SK-N-SH treated with all-trans-retinoic acid at 6 μM for 48 hours (cell line): ENCODE results near the gene SLC12A7.

Experiments used
- ATAC-seq: fragments of 200-7000 bp; cut with Tn5 transposase; 3 replicates; pipeline ENCODE4 v1.9.1; 2020; ENCODE audit warnings: mild to moderate bottlenecking, moderate library complexity
- ARNTL ChIP-seq: fragments of 450-650 bp; formaldehyde crosslinking; IDR thresholded peaks from 2 replicates; pipeline ENCODE4 v1.5.0; 2020; ENCODE audit warnings: low read depth, mild to moderate bottlenecking, moderate library complexity, borderline replicate concordance
- BACH2 ChIP-seq: fragments of 250-450 bp; sonication (Bioruptor Pico); IDR thresholded peaks from 2 replicates; pipeline ENCODE4 v1.9.0; 2021; ENCODE audit warnings: mild to moderate bottlenecking, borderline replicate concordance
- CSDC2 ChIP-seq: fragments of 250-450 bp; sonication (Bioruptor Pico); IDR thresholded peaks from 2 replicates; pipeline ENCODE4 v1.5.0; 2020; ENCODE audit warnings: mild to moderate bottlenecking, moderate library complexity
- ESRRG ChIP-seq: fragments of 250-450 bp; sonication (Bioruptor Pico); IDR thresholded peaks from 2 replicates; pipeline ENCODE4 v1.6.1; 2021; ENCODE audit warnings: mild to moderate bottlenecking
- GLIS3 ChIP-seq: fragments of 250-450 bp; sonication (Bioruptor Pico); IDR thresholded peaks from 2 replicates; pipeline ENCODE4 v1.5.0; 2020; ENCODE audit warnings: mild to moderate bottlenecking, moderate library complexity
- ISL1 ChIP-seq: fragments of 250-450 bp; sonication (Bioruptor Pico); IDR thresholded peaks from 2 replicates; pipeline ENCODE4 v2.1.2; 2022; ENCODE audit warnings: mild to moderate bottlenecking, moderate library complexity
- PPARA ChIP-seq: fragments of 250-450 bp; sonication (Bioruptor Pico); IDR thresholded peaks from 2 replicates; pipeline ENCODE4 v1.5.0; 2020; ENCODE audit warnings: mild to moderate bottlenecking, borderline replicate concordance
- RARB ChIP-seq: fragments of 250-450 bp; sonication (Bioruptor Pico); IDR thresholded peaks from 2 replicates; pipeline ENCODE4 v1.8.0; 2021; ENCODE audit warnings: mild to moderate bottlenecking, moderate library complexity
- TCF4 ChIP-seq: fragments of 250-450 bp; sonication (Bioruptor Pico); IDR thresholded peaks from 2 replicates; pipeline ENCODE4 v1.8.0; 2021; ENCODE audit warnings: mild to moderate bottlenecking, moderate library complexity, borderline replicate concordance
- TOX ChIP-seq: fragments of 250-450 bp; sonication (Bioruptor Pico); IDR thresholded peaks from 2 replicates; pipeline ENCODE4 v1.8.0; 2021; ENCODE audit warnings: mild to moderate bottlenecking, moderate library complexity, borderline replicate concordance
- ZC3H10 ChIP-seq: fragments of 250-450 bp; sonication (Bioruptor Pico); IDR thresholded peaks from 2 replicates; pipeline ENCODE4 v1.5.1; 2021; ENCODE audit warnings: mild to moderate bottlenecking, moderate library complexity
- ZFP3 ChIP-seq: fragments of 250-450 bp; sonication (Bioruptor Pico); IDR thresholded peaks from 2 replicates; pipeline ENCODE4 v1.5.0; 2020; ENCODE audit warnings: mild to moderate bottlenecking, moderate library complexity
- ZFP30 ChIP-seq: fragments of 450-650 bp; formaldehyde crosslinking; IDR thresholded peaks from 2 replicates; pipeline ENCODE4 v1.5.0; 2022; ENCODE audit warnings: mild to moderate bottlenecking, moderate library complexity
- ZNF565 ChIP-seq: fragments of 450-650 bp; formaldehyde crosslinking; conservative IDR thresholded peaks from 2 replicates; pipeline ENCODE4 v1.5.0; 2020; ENCODE audit warnings: low read depth, mild to moderate bottlenecking, moderate library complexity
- ZNF70 ChIP-seq: fragments of 450-650 bp; formaldehyde crosslinking; IDR thresholded peaks from 2 replicates; pipeline ENCODE4 v1.5.0; 2020; ENCODE audit warnings: mild to moderate bottlenecking, moderate library complexity
- ZNF8 ChIP-seq: fragments of 450-650 bp; formaldehyde crosslinking; IDR thresholded peaks from 2 replicates; pipeline ENCODE4 v1.5.0; 2020; ENCODE audit warnings: mild to moderate bottlenecking, moderate library complexity
- TF ChIP-seq, protein P1 (sequence below): fragments of 250-450 bp; sonication (Bioruptor Pico); IDR thresholded peaks from 2 replicates; pipeline ENCODE4 v1.5.1; 2020; ENCODE audit warnings: low read depth, mild to moderate bottlenecking, moderate library complexity
- TF ChIP-seq, protein P2 (sequence below): fragments of 250-450 bp; sonication (Bioruptor Pico); IDR thresholded peaks from 2 replicates; pipeline ENCODE4 v1.8.0; 2020; ENCODE audit warnings: mild to moderate bottlenecking, moderate library complexity, borderline replicate concordance
- TF ChIP-seq, protein P3 (sequence below): fragments of 250-450 bp; sonication (Bioruptor Pico); IDR thresholded peaks from 2 replicates; pipeline ENCODE4 v1.5.0; 2020; ENCODE audit warnings: mild to moderate bottlenecking, moderate library complexity
- TF ChIP-seq, protein P4 (sequence below): fragments of 250-450 bp; sonication (Bioruptor Pico); IDR thresholded peaks from 2 replicates; pipeline ENCODE4 v1.5.1; 2021; ENCODE audit warnings: mild to moderate bottlenecking, moderate library complexity
- TF ChIP-seq, protein P5 (sequence below): fragments of 250-450 bp; sonication (Bioruptor Pico); IDR thresholded peaks from 2 replicates; pipeline ENCODE4 v1.8.0; 2021; ENCODE audit warnings: low read depth, mild to moderate bottlenecking, moderate library complexity, borderline replicate concordance

SLC12A7 gene

DNA sequence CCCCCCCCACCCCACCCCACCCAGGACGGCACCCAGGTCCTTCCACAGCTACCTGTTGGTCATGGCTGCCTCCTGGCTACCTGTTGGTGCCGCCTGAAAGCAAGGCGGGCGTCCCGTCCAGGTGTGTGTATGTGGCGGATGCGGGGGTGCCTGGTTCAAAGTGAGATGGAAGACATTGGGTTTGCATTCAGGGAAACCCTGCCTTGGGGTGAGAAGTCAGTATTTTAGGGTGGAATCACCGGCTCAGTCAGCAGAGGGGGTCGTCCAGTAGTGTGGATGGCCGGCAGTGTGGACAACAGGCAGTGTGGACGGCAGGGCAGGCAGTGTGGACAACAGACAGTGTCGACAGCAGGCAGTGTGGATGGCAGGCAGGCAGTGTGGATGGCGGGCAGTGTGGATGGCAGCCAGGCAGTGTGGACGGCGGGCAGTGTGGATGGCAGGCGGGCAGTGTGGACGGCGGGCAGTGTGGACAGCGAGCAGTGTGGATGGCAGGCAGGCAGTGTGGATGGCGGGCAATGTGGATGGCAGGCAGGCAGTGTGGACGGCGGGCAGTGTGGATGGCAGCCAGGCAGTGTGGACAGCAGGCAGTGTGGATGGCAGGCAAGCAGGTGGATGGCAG is 75.2 kb downstream of the SLC12A7 start (continued):
- TF ChIP-seq, protein P1, sequence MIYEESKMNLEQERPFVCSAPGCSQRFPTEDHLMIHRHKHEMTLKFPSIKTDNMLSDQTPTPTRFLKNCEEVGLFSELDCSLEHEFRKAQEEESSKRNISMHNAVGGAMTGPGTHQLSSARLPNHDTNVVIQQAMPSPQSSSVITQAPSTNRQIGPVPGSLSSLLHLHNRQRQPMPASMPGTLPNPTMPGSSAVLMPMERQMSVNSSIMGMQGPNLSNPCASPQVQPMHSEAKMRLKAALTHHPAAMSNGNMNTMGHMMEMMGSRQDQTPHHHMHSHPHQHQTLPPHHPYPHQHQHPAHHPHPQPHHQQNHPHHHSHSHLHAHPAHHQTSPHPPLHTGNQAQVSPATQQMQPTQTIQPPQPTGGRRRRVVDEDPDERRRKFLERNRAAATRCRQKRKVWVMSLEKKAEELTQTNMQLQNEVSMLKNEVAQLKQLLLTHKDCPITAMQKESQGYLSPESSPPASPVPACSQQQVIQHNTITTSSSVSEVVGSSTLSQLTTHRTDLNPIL (CRISPR knock-in tag): no peak
- TF ChIP-seq TOX (no peak), ZNF565 (CRISPR knock-in tag) (no peak), ZFP3 (no peak), BACH2 (CRISPR knock-in tag) (no peak), CSDC2 (CRISPR knock-in tag) (no peak), TCF4 (no peak), ISL1 (no peak), ZC3H10 (CRISPR knock-in tag) (no peak), GLIS3 (CRISPR knock-in tag) (no peak), ZNF70 (CRISPR knock-in tag) (no peak), ZFP30 (CRISPR knock-in tag) (no peak)
- TF ChIP-seq, protein P2, sequence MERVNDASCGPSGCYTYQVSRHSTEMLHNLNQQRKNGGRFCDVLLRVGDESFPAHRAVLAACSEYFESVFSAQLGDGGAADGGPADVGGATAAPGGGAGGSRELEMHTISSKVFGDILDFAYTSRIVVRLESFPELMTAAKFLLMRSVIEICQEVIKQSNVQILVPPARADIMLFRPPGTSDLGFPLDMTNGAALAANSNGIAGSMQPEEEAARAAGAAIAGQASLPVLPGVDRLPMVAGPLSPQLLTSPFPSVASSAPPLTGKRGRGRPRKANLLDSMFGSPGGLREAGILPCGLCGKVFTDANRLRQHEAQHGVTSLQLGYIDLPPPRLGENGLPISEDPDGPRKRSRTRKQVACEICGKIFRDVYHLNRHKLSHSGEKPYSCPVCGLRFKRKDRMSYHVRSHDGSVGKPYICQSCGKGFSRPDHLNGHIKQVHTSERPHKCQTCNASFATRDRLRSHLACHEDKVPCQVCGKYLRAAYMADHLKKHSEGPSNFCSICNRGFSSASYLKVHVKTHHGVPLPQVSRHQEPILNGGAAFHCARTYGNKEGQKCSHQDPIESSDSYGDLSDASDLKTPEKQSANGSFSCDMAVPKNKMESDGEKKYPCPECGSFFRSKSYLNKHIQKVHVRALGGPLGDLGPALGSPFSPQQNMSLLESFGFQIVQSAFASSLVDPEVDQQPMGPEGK (CRISPR knock-in tag): no peak

DNA sequence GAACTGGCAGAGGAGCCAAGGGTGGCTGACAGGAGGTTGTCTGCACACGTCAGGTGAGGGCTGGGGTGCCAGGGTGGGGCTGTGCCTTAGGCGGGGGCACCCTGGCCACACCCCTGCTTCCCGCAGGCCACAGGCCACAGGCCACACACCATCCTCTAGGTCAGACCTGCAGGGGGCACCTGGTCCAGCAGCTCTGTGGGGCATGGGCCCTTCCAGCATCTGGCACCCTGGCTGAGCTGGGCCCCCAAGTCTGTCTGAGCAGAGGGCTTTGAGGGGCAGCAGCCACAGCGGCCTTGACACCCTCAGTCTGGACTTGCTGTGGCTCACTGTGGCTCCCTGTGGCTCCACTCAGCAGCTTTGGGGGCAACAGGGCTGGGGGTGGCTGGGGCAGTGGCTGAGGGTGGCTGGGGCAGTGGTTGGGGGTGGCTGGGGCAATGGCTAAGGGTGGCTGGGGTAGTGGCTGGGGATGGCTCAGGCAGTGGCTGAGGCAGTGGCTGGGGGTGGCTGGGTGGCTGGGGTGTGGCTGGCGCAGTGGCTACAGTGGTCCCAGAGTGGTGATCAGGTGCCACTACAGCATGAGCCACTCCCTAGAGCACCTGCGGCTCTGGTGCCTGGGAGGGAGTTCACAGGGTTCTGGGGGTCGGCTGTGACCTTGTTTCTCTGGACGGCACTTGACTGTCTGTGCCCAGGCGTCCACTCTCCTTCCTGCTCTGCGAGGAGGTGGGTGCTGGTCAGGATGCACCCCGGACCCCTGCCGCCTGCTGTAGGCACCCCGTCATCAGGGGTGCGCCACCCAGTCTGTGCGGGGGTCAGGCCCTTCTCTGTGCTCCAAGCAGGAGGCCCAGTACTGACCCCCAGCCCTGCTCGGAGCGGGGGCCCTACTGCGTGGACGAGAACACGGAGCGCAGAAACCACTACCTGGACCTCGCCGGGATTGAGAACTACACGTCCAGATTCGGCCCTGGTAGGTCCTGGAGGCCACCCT is 76.2 kb downstream of the SLC12A7 start:
- ATAC-seq: no peak
- TF ChIP-seq GLIS3 (CRISPR knock-in tag): no peak
- TF ChIP-seq, protein P1 (CRISPR knock-in tag): no peak
- TF ChIP-seq RARB: no peak
- TF ChIP-seq PPARA (CRISPR knock-in tag): no peak
- TF ChIP-seq, protein P3, sequence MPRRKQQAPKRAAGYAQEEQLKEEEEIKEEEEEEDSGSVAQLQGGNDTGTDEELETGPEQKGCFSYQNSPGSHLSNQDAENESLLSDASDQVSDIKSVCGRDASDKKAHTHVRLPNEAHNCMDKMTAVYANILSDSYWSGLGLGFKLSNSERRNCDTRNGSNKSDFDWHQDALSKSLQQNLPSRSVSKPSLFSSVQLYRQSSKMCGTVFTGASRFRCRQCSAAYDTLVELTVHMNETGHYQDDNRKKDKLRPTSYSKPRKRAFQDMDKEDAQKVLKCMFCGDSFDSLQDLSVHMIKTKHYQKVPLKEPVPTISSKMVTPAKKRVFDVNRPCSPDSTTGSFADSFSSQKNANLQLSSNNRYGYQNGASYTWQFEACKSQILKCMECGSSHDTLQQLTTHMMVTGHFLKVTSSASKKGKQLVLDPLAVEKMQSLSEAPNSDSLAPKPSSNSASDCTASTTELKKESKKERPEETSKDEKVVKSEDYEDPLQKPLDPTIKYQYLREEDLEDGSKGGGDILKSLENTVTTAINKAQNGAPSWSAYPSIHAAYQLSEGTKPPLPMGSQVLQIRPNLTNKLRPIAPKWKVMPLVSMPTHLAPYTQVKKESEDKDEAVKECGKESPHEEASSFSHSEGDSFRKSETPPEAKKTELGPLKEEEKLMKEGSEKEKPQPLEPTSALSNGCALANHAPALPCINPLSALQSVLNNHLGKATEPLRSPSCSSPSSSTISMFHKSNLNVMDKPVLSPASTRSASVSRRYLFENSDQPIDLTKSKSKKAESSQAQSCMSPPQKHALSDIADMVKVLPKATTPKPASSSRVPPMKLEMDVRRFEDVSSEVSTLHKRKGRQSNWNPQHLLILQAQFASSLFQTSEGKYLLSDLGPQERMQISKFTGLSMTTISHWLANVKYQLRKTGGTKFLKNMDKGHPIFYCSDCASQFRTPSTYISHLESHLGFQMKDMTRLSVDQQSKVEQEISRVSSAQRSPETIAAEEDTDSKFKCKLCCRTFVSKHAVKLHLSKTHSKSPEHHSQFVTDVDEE (CRISPR knock-in tag): no peak
- TF ChIP-seq, protein P2 (CRISPR knock-in tag): no peak
- TF ChIP-seq ZFP3: no peak
- TF ChIP-seq ZNF70 (CRISPR knock-in tag): no peak
- TF ChIP-seq BACH2 (CRISPR knock-in tag): no peak
- TF ChIP-seq, protein P4, sequence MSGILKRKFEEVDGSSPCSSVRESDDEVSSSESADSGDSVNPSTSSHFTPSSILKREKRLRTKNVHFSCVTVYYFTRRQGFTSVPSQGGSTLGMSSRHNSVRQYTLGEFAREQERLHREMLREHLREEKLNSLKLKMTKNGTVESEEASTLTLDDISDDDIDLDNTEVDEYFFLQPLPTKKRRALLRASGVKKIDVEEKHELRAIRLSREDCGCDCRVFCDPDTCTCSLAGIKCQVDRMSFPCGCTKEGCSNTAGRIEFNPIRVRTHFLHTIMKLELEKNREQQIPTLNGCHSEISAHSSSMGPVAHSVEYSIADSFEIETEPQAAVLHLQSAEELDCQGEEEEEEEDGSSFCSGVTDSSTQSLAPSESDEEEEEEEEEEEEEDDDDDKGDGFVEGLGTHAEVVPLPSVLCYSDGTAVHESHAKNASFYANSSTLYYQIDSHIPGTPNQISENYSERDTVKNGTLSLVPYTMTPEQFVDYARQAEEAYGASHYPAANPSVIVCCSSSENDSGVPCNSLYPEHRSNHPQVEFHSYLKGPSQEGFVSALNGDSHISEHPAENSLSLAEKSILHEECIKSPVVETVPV: no peak
- TF ChIP-seq, protein P5, sequence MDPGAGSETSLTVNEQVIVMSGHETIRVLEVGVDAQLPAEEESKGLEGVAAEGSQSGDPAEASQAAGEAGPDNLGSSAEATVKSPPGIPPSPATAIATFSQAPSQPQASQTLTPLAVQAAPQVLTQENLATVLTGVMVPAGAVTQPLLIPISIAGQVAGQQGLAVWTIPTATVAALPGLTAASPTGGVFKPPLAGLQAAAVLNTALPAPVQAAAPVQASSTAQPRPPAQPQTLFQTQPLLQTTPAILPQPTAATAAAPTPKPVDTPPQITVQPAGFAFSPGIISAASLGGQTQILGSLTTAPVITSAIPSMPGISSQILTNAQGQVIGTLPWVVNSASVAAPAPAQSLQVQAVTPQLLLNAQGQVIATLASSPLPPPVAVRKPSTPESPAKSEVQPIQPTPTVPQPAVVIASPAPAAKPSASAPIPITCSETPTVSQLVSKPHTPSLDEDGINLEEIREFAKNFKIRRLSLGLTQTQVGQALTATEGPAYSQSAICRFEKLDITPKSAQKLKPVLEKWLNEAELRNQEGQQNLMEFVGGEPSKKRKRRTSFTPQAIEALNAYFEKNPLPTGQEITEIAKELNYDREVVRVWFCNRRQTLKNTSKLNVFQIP (CRISPR knock-in tag): no peak
- no peak for TF ChIP-seq CSDC2 (CRISPR knock-in tag)
- no peak for TF ChIP-seq ESRRG
- TF ChIP-seq ZNF8 (CRISPR knock-in tag): no peak
- no peak for TF ChIP-seq ISL1
- TF ChIP-seq ZFP30 (CRISPR knock-in tag): no peak
- TF ChIP-seq ARNTL (CRISPR knock-in tag): no peak
